Rectal smooth muscle tissue (tissue), 1 donor: Measurements from ENCODE around the gene GREB1.
"Not testable (repeated sequence)": the region's sequence is repeated elsewhere in the genome, so short reads cannot be mapped to it uniquely, and the experiment has no call there.

Experiments
- H3K27ac ChIP-seq: one replicate; pipeline ENCODE4 v1.7.0; 2013; ENCODE audit warnings: low read depth, low read length, inconsistent platforms
- H3K27me3 ChIP-seq: one replicate; pipeline ENCODE4 v1.7.0; 2013; ENCODE audit warnings: low read length; ENCODE audit not compliant: control insufficient read depth, insufficient read depth
- H3K36me3 ChIP-seq: one replicate; pipeline ENCODE4 v1.7.0; 2013; ENCODE audit warnings: low read length; ENCODE audit not compliant: control insufficient read depth, insufficient read depth
- H3K4me1 ChIP-seq: one replicate; pipeline ENCODE4 v1.7.0; 2013; ENCODE audit warnings: low read length; ENCODE audit not compliant: control insufficient read depth, insufficient read depth
- H3K4me3 ChIP-seq: one replicate; pipeline ENCODE4 v1.7.0; 2013; ENCODE audit warnings: low read length
- H3K9ac ChIP-seq: one replicate; pipeline ENCODE4 v1.7.0; 2013; ENCODE audit warnings: low read length

Gene GREB1

GRCh38 chr2:11657195-11657594 is 123.3 kb downstream of the GREB1 start:
- Histone ChIP-seq H3K4me1 (no peaks in the 10 kb centered on the region), H3K36me3 (no peaks in the 10 kb centered on the region), H3K4me3 (no peak overlapping the region), H3K27me3 (no peaks in the 10 kb centered on the region), H3K9ac (no peak overlapping the region), H3K27ac (no peak overlapping the region)

GRCh38 chr2:11657646-11658045 is 123.8 kb downstream of the GREB1 start:
- no peaks in the 10 kb centered on the region for H3K4me1 ChIP-seq
- no peaks in the 10 kb centered on the region for H3K27me3 ChIP-seq
- no peak overlapping the region for H3K4me3 ChIP-seq
- H3K9ac ChIP-seq: no peak overlapping the region
- H3K36me3 ChIP-seq: no peaks in the 10 kb centered on the region
- H3K27ac ChIP-seq: no peak overlapping the region

- H3K27ac ChIP-seq: no peak overlapping the region
- no peaks in the 10 kb centered on the region for H3K36me3 ChIP-seq
- no peak overlapping the region for H3K9ac ChIP-seq
- no peak overlapping the region for H3K4me3 ChIP-seq
- no peaks in the 10 kb centered on the region for H3K27me3 ChIP-seq
- H3K4me1 ChIP-seq: no peaks in the 10 kb centered on the region
Observed at GRCh38 chr2:11658208-11659114, 124.6 kb downstream of the GREB1 start.

- Histone ChIP-seq H3K27ac (no peak overlapping the region), H3K27me3 (no peaks in the 10 kb centered on the region), H3K36me3 (no peaks in the 10 kb centered on the region), H3K4me3 (no peak overlapping the region), H3K4me1 (no peaks in the 10 kb centered on the region), H3K9ac (no peak overlapping the region)
Observed at GRCh38 chr2:11659115-11659475, 125.2 kb downstream of the GREB1 start.

GRCh38 chr2:11659851-11660250 is 126.0 kb downstream of the GREB1 start:
- Histone ChIP-seq H3K27me3 (no peaks in the 10 kb centered on the region), H3K36me3 (no peaks in the 10 kb centered on the region), H3K4me1 (no peaks in the 10 kb centered on the region), H3K4me3 (no peak overlapping the region), H3K9ac (no peak overlapping the region), H3K27ac (no peak overlapping the region)

GRCh38 chr2:11660396-11660795 is 126.6 kb downstream of the GREB1 start:
- not testable (repeated sequence) for H3K4me1 ChIP-seq, H3K4me3 ChIP-seq, H3K36me3 ChIP-seq, H3K27ac ChIP-seq, H3K9ac ChIP-seq, H3K27me3 ChIP-seq

- no peak overlapping the region for H3K9ac ChIP-seq
- no peaks in the 10 kb centered on the region for H3K27me3 ChIP-seq
- H3K4me3 ChIP-seq: no peak overlapping the region
- no peak overlapping the region for H3K27ac ChIP-seq
- H3K36me3 ChIP-seq: no peaks in the 10 kb centered on the region
- no peaks in the 10 kb centered on the region for H3K4me1 ChIP-seq
Observed at GRCh38 chr2:11661891-11662435, 128.1 kb downstream of the GREB1 start.

GRCh38 chr2:11662882-11663281 is 129.0 kb downstream of the GREB1 start:
- Histone ChIP-seq H3K36me3 (no peaks in the 10 kb centered on the region), H3K27ac (no peak overlapping the region), H3K4me3 (no peak overlapping the region), H3K9ac (no peak overlapping the region), H3K4me1 (no peaks in the 10 kb centered on the region), H3K27me3 (no peaks in the 10 kb centered on the region)

- Histone ChIP-seq H3K4me1 (no peaks in the 10 kb centered on the region), H3K4me3 (no peak overlapping the region), H3K27me3 (no peaks in the 10 kb centered on the region), H3K36me3 (no peaks in the 10 kb centered on the region), H3K9ac (no peak overlapping the region), H3K27ac (no peak overlapping the region)
Observed at GRCh38 chr2:11663427-11663826, 129.6 kb downstream of the GREB1 start.

- no peak overlapping the region for H3K9ac ChIP-seq
- no peaks in the 10 kb centered on the region for H3K27me3 ChIP-seq
- H3K4me1 ChIP-seq: no peaks in the 10 kb centered on the region
- H3K36me3 ChIP-seq: no peaks in the 10 kb centered on the region
- H3K4me3 ChIP-seq: no peak overlapping the region
- no peak overlapping the region for H3K27ac ChIP-seq
Observed at GRCh38 chr2:11665028-11665427, 131.2 kb downstream of the GREB1 start.

GRCh38 chr2:11665510-11666362 is 131.9 kb downstream of the GREB1 start:
- H3K27me3 ChIP-seq: no peaks in the 10 kb centered on the region
- H3K9ac ChIP-seq: no peak overlapping the region
- H3K27ac ChIP-seq: no peak overlapping the region
- no peaks in the 10 kb centered on the region for H3K4me1 ChIP-seq
- no peak overlapping the region for H3K4me3 ChIP-seq
- no peaks in the 10 kb centered on the region for H3K36me3 ChIP-seq

GRCh38 chr2:11667194-11667593 is 133.3 kb downstream of the GREB1 start:
- Histone ChIP-seq H3K4me1 (no peaks in the 10 kb centered on the region), H3K9ac (no peak overlapping the region), H3K27me3 (no peaks in the 10 kb centered on the region), H3K4me3 (no peak overlapping the region), H3K27ac (no peak overlapping the region), H3K36me3 (no peaks in the 10 kb centered on the region)
